SK-N-SH (cell line): Measurements from ENCODE around the gene SEC16B. TPM values are rescaled to one million over a fixed set of nuclear protein-coding genes. Genes with fewer than 3 reads are reported as not detected.

Source experiments
- CTCF ChIA-PET: fragments of 300-600, 350-600 bp; formaldehyde crosslinking; extraction: SDS; loops from one replicate; lab custom pipeline; 2021; lab: Yijun Ruan, JAX
- POLR2A ChIA-PET: fragments of 350-600 bp; sonication (Branson Sonifier 250); formaldehyde crosslinking; extraction: SDS; loops from one replicate; lab custom pipeline; 2020; ENCODE audit warnings: antibody characterized with exemption, inconsistent platforms; lab: Yijun Ruan, JAX
- DNase-seq: peaks from one replicate; pipeline ENCODE4 v3.0.0; 2012
- H2AFZ ChIP-seq: fragments of 200-600 bp; sonication (generic); 2 replicates; pipeline ENCODE4 v1.8.1; 2016; ENCODE audit warnings: antibody characterized with exemption, mild to moderate bottlenecking, low read depth
- H3F3A ChIP-seq: fragments of 200-600 bp; sonication (generic); replicated peaks from 2 replicates; pipeline ENCODE3; 2016; ENCODE audit warnings: antibody characterized with exemption, mild to moderate bottlenecking; ENCODE audit not compliant: insufficient read depth
- H3K27ac ChIP-seq, 2 experiments: fragments of 200-500 bp in 1 of 2; fragments of 200-600 bp in 1 of 2; sonication (Bioruptor generic) in 1 of 2; sonication (generic), shearing (Covaris generic) in 1 of 2; 2 replicates each; pipeline versions ENCODE4 v1.5.1 to v1.6.1; 2014 to 2016; ENCODE audit warnings: low read depth in 2 of 2, inconsistent platforms in 1 of 2, low read length in 1 of 2, mild to moderate bottlenecking in 1 of 2, mixed read lengths in 1 of 2
- H3K27me3 ChIP-seq: fragments of 200-600 bp; sonication (generic), shearing (Covaris generic); 2 replicates; pipeline ENCODE4 v1.6.1; 2016; ENCODE audit warnings: mixed run types; ENCODE audit not compliant: insufficient read depth
- H3K36me3 ChIP-seq, 2 experiments: fragments of 200-500 bp in 1 of 2; fragments of 200-600 bp in 1 of 2; sonication (Bioruptor generic) in 1 of 2; sonication (generic) in 1 of 2; replicated peaks in 1 of 2; 2 replicates each; pipeline versions ENCODE3 to v1.5.1; 2014 to 2016; ENCODE audit warnings: low read length in 1 of 2, mild to moderate bottlenecking in 1 of 2; ENCODE audit not compliant: insufficient read depth in 2 of 2, control insufficient read depth in 1 of 2
- H3K4me1 ChIP-seq, 2 experiments: fragments of 200-500 bp in 1 of 2; fragments of 200-600 bp in 1 of 2; sonication (Bioruptor generic) in 1 of 2; sonication (generic), shearing (Covaris generic) in 1 of 2; 2 replicates each; pipeline versions ENCODE4 v1.5.1 to v1.6.1; 2014 to 2016; ENCODE audit warnings: low read depth in 1 of 2, low read length in 1 of 2, mixed run types in 1 of 2; ENCODE audit not compliant: insufficient read depth in 2 of 2, control insufficient read depth in 1 of 2
- H3K4me2 ChIP-seq: fragments of 200-600 bp; sonication (generic), shearing (Covaris generic); 2 replicates; pipeline ENCODE4 v1.6.1; 2017; ENCODE audit warnings: mixed run types
- H3K4me3 ChIP-seq, 2 experiments: fragments of 200-500 bp in 1 of 2; fragments of 200-600 bp in 1 of 2; sonication (Bioruptor generic) in 1 of 2; sonication (generic), shearing (Covaris generic) in 1 of 2; 2 replicates each; pipeline versions ENCODE4 v1.5.1 to v1.8.1; 2014 to 2016; ENCODE audit warnings: low read depth in 2 of 2, inconsistent platforms in 1 of 2, low read length in 1 of 2, mild to moderate bottlenecking in 1 of 2, mixed read lengths in 1 of 2, moderate library complexity in 1 of 2
- H3K79me2 ChIP-seq: fragments of 200-600 bp; sonication (generic); 2 replicates; pipeline ENCODE4 v1.8.1; 2017; ENCODE audit warnings: mild to moderate bottlenecking; ENCODE audit not compliant: insufficient read depth
- H3K9ac ChIP-seq: fragments of 200-600 bp; sonication (generic); 2 replicates; pipeline ENCODE4 v1.6.1; 2017; ENCODE audit warnings: mixed run types
- H3K9me2 ChIP-seq: fragments of 200-600 bp; sonication (generic); 2 replicates; pipeline ENCODE4 v1.6.1; 2017; ENCODE audit warnings: mixed run types
- H3K9me3 ChIP-seq: fragments of 200-600 bp; sonication (generic); 2 replicates; pipeline ENCODE4 v1.6.1; 2017; ENCODE audit warnings: mixed run types, mild to moderate bottlenecking, moderate library complexity
- H4K20me1 ChIP-seq: fragments of 200-600 bp; sonication (generic); 2 replicates; pipeline ENCODE4 v1.6.1; 2017; ENCODE audit warnings: mild to moderate bottlenecking, mixed run types; ENCODE audit not compliant: insufficient read depth
- GATA2 ChIP-seq: sonication (generic); formaldehyde crosslinking; IDR thresholded peaks from 2 replicates; pipeline ENCODE4 v1.5.0; 2020; ENCODE audit warnings: mild to moderate bottlenecking, missing genetic modification reagents
- MEF2A ChIP-seq: IDR thresholded peaks from 2 replicates; pipeline ENCODE4 v1.4.0; 2012; ENCODE audit warnings: low read depth, borderline replicate concordance
- NFIC ChIP-seq: IDR thresholded peaks from 2 replicates; pipeline ENCODE4 v1.4.0; 2012; ENCODE audit warnings: borderline replicate concordance
- RAD21 ChIP-seq: IDR thresholded peaks from 2 replicates; pipeline ENCODE4 v1.6.1; 2012; ENCODE audit warnings: mild to moderate bottlenecking, low read length
- SMC3 ChIP-seq: IDR thresholded peaks from 2 replicates; pipeline ENCODE4 v1.6.1; 2012; ENCODE audit warnings: low read depth, low read length, improper control_type of control experiment
- TCF12 ChIP-seq: IDR thresholded peaks from 2 replicates; pipeline ENCODE4 v1.4.0; 2012
- WGBS: methylation state at CpG from one replicate; pipeline ENCODE4 v1.1.6; 2017; ENCODE audit warnings: low lambda C conversion rate; 5-methylcytosine and 5-hydroxymethylcytosine counted together
- polyA plus RNA-seq, 3 experiments: library from polyadenylated mRNA; depleted of rRNA; stranded (reverse); fragments of >200 nt; gene quantifications; 2 replicates each; pipeline ENCODE4 v1.2.3, GENCODE V29; 2012
- TF ChIP-seq, protein P1 (sequence below): IDR thresholded peaks from 2 replicates; pipeline ENCODE4 v1.4.0; 2012; ENCODE audit warnings: low read depth, borderline replicate concordance
- TF ChIP-seq, protein P2 (sequence below): IDR thresholded peaks from 2 replicates; pipeline ENCODE4 v1.4.0; 2012; ENCODE audit warnings: low read depth
- TF ChIP-seq, protein P3 (sequence below): fragments of 200-600 bp; sonication (generic); IDR thresholded peaks from 2 replicates; pipeline ENCODE4 v1.6.1; 2017; ENCODE audit warnings: antibody characterized with exemption, mild to moderate bottlenecking, moderate library complexity

SEC16B gene
- polyA plus RNA-seq, 1 of the 3 experiments (the other 2 are of a cell fraction), result 0.31 TPM

DNA sequence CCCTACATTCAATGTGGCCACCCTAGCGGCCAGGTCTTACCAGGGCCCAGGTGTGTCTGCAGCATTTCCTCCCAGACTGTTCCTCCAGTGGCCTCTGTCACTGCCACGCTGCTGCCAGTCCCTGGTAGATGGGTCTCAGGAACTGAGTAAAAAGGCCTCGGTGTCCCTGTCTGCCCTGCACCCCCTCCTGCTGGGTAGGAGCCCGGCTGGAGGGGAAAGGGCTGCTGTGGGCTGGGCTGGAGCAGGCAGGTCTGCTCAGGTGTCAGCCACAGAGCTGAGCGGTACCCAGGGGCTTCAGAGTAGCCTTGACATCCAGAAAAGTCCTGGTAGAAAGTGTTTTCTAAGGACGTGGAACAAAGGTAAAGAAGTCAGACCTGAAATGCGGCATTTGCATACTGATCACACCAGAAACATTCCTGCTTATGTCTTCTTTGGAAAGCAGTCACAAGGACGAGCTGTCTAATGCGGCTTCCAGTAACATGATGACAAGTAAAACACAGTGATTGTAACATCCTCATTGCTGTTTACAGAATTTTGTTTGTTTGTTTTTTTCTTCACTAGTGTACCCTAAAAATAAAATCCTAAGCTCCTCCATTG is 32.6 kb downstream of the SEC16B start:
- DNase-seq, result no peak
- ChIA-PET POLR2A (no interaction called here), CTCF (interaction anchor here (1.3 to 10.9 kb wide), 2 partner anchors 10 to 13 kb away, joined by 3 to 83 read pairs; no protein-coding TSS in a partner anchor)
- Histone ChIP-seq H3K27ac (no peak overlapping the region), H3K4me2 (no peak overlapping the region), H3K4me1 (no peaks in the 10 kb centered on the region), H3K79me2 (no peaks in the 10 kb centered on the region), H3K36me3 (no peaks in the 10 kb centered on the region), H3F3A (no peaks in the 10 kb centered on the region), H3K27me3 (no peaks in the 10 kb centered on the region), H3K9me2 (no peaks in the 10 kb centered on the region), H3K4me3 (no peak overlapping the region), H3K9me3 (no peaks in the 10 kb centered on the region), H3K9ac (no peak overlapping the region), H2AFZ (no peak overlapping the region), H4K20me1 (no peaks in the 10 kb centered on the region)
- TF ChIP-seq NFIC (no peak), SMC3 (no peak), MEF2A (no peak), TCF12 (no peak), RAD21 (no peak), GATA2 (no peak)
- TF ChIP-seq, protein P1, sequence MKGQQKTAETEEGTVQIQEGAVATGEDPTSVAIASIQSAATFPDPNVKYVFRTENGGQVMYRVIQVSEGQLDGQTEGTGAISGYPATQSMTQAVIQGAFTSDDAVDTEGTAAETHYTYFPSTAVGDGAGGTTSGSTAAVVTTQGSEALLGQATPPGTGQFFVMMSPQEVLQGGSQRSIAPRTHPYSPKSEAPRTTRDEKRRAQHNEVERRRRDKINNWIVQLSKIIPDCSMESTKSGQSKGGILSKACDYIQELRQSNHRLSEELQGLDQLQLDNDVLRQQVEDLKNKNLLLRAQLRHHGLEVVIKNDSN, result no peak
- TF ChIP-seq, protein P2, sequence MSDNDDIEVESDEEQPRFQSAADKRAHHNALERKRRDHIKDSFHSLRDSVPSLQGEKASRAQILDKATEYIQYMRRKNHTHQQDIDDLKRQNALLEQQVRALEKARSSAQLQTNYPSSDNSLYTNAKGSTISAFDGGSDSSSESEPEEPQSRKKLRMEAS, result no peak
- TF ChIP-seq, protein P3, sequence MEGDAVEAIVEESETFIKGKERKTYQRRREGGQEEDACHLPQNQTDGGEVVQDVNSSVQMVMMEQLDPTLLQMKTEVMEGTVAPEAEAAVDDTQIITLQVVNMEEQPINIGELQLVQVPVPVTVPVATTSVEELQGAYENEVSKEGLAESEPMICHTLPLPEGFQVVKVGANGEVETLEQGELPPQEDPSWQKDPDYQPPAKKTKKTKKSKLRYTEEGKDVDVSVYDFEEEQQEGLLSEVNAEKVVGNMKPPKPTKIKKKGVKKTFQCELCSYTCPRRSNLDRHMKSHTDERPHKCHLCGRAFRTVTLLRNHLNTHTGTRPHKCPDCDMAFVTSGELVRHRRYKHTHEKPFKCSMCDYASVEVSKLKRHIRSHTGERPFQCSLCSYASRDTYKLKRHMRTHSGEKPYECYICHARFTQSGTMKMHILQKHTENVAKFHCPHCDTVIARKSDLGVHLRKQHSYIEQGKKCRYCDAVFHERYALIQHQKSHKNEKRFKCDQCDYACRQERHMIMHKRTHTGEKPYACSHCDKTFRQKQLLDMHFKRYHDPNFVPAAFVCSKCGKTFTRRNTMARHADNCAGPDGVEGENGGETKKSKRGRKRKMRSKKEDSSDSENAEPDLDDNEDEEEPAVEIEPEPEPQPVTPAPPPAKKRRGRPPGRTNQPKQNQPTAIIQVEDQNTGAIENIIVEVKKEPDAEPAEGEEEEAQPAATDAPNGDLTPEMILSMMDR, result no peak
- 59% methylated on average over 7 of the region's 9 CpGs for WGBS

DNA sequence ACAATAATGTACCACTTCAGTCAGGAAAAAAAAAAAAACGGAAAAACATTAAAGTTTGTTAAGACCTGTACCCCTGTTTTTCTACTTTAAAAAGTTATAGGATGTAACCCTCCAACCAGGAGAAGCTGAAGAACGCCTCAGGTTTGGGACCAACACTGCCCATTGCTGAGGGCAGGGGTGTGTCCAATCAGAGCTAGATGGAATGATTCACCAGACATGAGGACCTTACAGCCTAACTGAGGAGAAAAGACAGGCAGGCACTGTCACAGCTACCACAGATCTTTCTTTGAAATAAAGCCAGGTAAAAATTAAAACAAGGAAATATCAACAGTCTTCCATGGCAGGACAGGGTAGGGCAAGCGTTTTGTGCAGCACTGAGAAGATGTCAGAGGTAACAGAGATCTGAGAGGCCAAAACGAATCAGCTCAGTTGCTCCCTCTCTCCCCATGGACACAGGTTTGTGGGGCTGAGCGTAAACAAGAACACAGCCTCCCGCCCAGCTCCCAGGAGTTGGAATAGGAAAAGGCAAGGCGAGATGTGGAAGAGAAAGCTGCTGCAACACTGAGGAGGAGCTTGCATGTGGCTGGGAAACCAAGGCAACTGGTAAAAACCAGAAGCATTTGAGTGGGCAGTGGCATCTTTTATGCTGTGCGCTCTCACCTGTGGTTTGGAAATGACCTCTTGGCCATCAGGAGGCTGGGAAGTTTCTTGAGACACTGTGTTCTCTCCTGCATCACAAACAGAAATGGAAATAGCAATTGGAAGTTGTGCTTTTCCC is 34.0 kb downstream of the SEC16B start:
- Histone ChIP-seq H3K27ac (no peak overlapping the region), H3K4me3 (no peak overlapping the region), H3K9me2 (no peaks in the 10 kb centered on the region), H3K4me1 (no peaks in the 10 kb centered on the region), H3K79me2 (no peaks in the 10 kb centered on the region), H3K4me2 (no peak overlapping the region), H3K36me3 (no peaks in the 10 kb centered on the region), H4K20me1 (no peaks in the 10 kb centered on the region), H3F3A (no peaks in the 10 kb centered on the region), H2AFZ (no peak overlapping the region), H3K9ac (no peak overlapping the region), H3K27me3 (no peaks in the 10 kb centered on the region), H3K9me3 (no peaks in the 10 kb centered on the region)
- ChIA-PET POLR2A (no interaction called here), CTCF (interaction anchor here (0.6 to 10.9 kb wide), 5 partner anchors 11 to 218 kb away, joined by 3 to 83 read pairs (median 4); no protein-coding TSS in a partner anchor)
- no peak for TF ChIP-seq RAD21
- TF ChIP-seq SMC3, result no peak
- TF ChIP-seq, protein P2, result no peak
- TF ChIP-seq TCF12, result no peak
- no peak for DNase-seq
- 49% methylated on average over 8 of the region's 8 CpGs for WGBS
